Measurements from ENCODE around the gene SPRY2. TPM values are rescaled to one million over a fixed set of nuclear protein-coding genes. Genes with fewer than 3 reads are reported as not detected.

The SPRY2 gene
- total RNA-seq, 1 donor from 2014 or later = 43.2 TPM

DNA sequence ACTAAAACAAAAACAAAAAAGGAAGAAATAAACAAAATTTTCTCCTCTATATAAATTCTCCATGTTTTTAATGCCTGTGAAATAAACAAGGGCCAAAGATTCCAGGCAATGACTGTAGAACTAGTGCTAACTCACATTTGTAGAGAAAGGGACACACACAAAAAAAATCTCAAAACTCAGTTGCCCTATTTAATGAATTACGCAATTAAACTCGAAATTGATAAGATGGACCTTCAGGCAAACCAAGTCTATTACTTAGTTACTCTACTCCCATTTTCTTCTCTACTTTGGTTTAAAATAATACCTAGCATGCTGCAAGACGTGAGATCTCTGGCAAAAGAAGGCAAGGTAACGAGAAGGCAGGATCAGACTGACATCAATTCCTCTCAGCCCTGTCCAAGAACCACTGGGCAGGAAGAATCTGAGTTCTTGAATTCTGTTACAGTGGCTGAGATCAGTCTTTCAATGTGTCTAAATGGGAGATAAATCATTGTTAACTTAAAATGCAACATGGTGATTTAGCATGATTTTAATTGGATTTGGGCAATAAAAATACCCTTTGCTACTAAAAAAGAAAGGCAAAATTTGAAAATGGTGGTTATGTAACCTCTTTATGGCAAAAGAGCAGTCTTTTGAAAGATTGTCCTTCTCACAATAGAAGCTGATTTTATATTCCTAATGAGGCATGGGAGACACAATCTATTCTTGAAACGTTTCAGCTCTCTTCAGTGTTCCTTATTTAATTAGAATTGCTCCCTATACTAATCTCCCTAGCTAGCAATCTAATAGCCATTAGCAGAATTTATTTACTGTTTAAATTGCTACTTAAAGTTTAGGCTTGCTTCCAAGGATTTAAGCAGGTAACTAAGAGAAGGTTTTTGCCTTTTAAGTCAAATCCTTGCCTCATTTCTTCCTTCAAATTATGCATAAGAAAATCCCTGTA lies 25.9 kb downstream of the SPRY2 start:
- Histone ChIP-seq H3K27ac (no peak overlapping the region), H3K27me3 (no peaks in the 10 kb centered on the region), H3K4me3 (no peak overlapping the region), H3K36me3 (no peaks in the 10 kb centered on the region), H3K9me3 (no peaks in the 10 kb centered on the region), H3K4me1 (no peaks in the 10 kb centered on the region)
- no peak for DNase-seq (ENCODE audit: extremely low spot score in 2 of 2)
- intact Hi-C loops (cut with DNase I) = no loop called here
- TF ChIP-seq POLR2A (IDR thresholded peaks at IDR 0.05) (no peak), POLR2AphosphoS5 (IDR thresholded peaks at IDR 0.05; ENCODE audit: insufficient read depth in 1 of 2, low read depth in 1 of 2) (no peak)
- TF ChIP-seq, protein P1, sequence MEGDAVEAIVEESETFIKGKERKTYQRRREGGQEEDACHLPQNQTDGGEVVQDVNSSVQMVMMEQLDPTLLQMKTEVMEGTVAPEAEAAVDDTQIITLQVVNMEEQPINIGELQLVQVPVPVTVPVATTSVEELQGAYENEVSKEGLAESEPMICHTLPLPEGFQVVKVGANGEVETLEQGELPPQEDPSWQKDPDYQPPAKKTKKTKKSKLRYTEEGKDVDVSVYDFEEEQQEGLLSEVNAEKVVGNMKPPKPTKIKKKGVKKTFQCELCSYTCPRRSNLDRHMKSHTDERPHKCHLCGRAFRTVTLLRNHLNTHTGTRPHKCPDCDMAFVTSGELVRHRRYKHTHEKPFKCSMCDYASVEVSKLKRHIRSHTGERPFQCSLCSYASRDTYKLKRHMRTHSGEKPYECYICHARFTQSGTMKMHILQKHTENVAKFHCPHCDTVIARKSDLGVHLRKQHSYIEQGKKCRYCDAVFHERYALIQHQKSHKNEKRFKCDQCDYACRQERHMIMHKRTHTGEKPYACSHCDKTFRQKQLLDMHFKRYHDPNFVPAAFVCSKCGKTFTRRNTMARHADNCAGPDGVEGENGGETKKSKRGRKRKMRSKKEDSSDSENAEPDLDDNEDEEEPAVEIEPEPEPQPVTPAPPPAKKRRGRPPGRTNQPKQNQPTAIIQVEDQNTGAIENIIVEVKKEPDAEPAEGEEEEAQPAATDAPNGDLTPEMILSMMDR (IDR thresholded peaks at IDR 0.05) = no peak

GRCh38 chr13:80313668-80314256 lies 27.2 kb downstream of the SPRY2 start:
- no peak for TF ChIP-seq POLR2AphosphoS5 (IDR thresholded peaks at IDR 0.05; ENCODE audit: insufficient read depth in 1 of 2, low read depth in 1 of 2)
- TF ChIP-seq POLR2A (IDR thresholded peaks at IDR 0.05) = no peak
- TF ChIP-seq, protein P1 (IDR thresholded peaks at IDR 0.05) = no peak
- DNase-seq (ENCODE audit: extremely low spot score in 2 of 2) = no peak
- Histone ChIP-seq H3K4me3 (no peak overlapping the region), H3K36me3 (no peaks in the 10 kb centered on the region), H3K27ac (no peak overlapping the region), H3K27me3 (no peaks in the 10 kb centered on the region), H3K9me3 (no peaks in the 10 kb centered on the region), H3K4me1 (no peaks in the 10 kb centered on the region)
- intact Hi-C loops (cut with DNase I) = no loop called here

DNA sequence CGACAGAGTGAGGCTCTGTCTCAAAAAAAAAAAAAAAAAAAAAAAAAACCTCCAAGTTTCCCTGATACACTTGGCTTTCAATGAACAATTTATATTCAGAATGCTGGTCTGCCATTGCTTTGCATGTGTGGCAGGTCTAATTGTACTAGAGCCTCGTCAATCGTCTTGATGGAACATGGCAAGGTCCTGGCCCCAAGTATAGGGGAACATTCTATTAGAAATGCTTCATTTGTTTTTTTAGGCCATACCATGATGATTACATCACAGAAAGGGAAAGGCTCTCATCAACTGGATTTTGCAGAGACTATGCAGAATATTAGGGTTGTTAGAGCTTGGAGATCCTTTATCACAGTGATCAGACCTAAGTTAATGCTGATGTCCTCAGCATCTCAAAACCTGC lies 28.0 kb downstream of the SPRY2 start:
- Histone ChIP-seq H3K27me3 (no peaks in the 10 kb centered on the region), H3K4me3 (no peak overlapping the region), H3K36me3 (no peaks in the 10 kb centered on the region), H3K9me3 (no peaks in the 10 kb centered on the region), H3K4me1 (no peaks in the 10 kb centered on the region), H3K27ac (no peak overlapping the region)
- TF ChIP-seq POLR2AphosphoS5 (IDR thresholded peaks at IDR 0.05; ENCODE audit: insufficient read depth in 1 of 2, low read depth in 1 of 2) (no peak), POLR2A (IDR thresholded peaks at IDR 0.05) (no peak)
- TF ChIP-seq, protein P1 (IDR thresholded peaks at IDR 0.05) = no peak
- intact Hi-C loops (cut with DNase I) = no loop called here
- no peak for DNase-seq (ENCODE audit: extremely low spot score in 2 of 2)

DNA sequence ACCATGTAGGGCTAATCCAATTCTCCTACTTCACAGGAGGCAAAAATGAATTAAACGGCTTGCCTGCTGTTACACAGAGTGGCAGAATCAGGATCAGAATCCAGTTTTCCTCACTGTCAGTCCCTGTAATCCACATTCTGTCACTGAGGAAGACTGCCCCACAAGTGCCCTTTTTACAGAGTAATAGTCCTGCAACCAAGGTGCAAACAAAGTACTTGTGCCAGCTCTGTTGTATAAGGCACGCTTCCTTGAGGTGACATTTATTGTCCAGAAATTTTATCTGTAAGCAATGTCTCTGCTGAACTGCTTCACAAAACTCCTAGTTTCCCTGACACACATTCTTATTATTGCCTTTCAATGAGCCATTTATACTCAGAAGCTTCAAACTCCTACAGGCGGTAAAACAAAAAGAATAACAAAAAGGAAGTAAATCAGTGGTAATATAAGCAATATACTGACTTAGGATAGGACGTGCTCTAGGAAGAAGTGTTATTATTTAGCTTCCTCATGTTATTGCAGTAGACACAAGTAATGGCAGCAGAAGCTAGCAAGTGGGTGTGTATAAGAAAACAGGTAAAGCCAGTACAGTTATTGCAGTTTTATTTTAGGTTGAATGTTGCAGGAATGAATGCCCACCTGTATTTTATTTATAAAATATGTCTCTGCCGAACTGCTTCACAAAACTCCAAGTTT lies 28.8 kb downstream of the SPRY2 start:
- intact Hi-C loops (cut with DNase I) = no loop called here
- Histone ChIP-seq H3K36me3 (no peaks in the 10 kb centered on the region), H3K4me1 (peaks cover 4% of the 10 kb centered on the region), H3K27me3 (no peaks in the 10 kb centered on the region), H3K4me3 (no peak overlapping the region), H3K27ac (no peak overlapping the region), H3K9me3 (no peaks in the 10 kb centered on the region)
- TF ChIP-seq POLR2AphosphoS5 (IDR thresholded peaks at IDR 0.05; ENCODE audit: insufficient read depth in 1 of 2, low read depth in 1 of 2) (no peak), POLR2A (IDR thresholded peaks at IDR 0.05) (no peak)
- TF ChIP-seq, protein P1 (IDR thresholded peaks at IDR 0.05) = no peak
- DNase-seq (ENCODE audit: extremely low spot score in 2 of 2) = no peak

Measured in vagina (tissue), 2 donors.